ENCODE results near the gene TUSC2. TPM values are rescaled to one million over a fixed set of nuclear protein-coding genes. Genes with fewer than 3 reads are reported as not detected.

Gene TUSC2
- total RNA-seq, 2 donors from 2014 or later: 23.5 to 28.1 TPM

- no peak overlapping the region for H3K27ac Mint-ChIP-seq
- Histone ChIP-seq H3K9ac (ENCODE audit: extremely low read depth, low read length, poor library complexity, severe bottlenecking) (no peak overlapping the region), H3K4me3 (ENCODE audit: low read length) (no peak overlapping the region), H3K36me3 (ENCODE audit: control insufficient read depth, insufficient read depth, low read length) (no peaks in the 10 kb centered on the region), H3K4me1 (ENCODE audit: control insufficient read depth, insufficient read depth, low read length) (no peaks in the 10 kb centered on the region), H3K27me3 (ENCODE audit: control insufficient read depth, insufficient read depth, low read length, poor library complexity, severe bottlenecking) (peaks cover 39% of the 10 kb centered on the region), H3K9me3 (ENCODE audit: control insufficient read depth, low read length) (no peaks in the 10 kb centered on the region), H3K27ac (ENCODE audit: low read depth, low read length) (no peak overlapping the region)
- peaks cover 7% of the 10 kb centered on the region for H3K9me3 Mint-ChIP-seq
- H3K4me1 Mint-ChIP-seq: peaks cover 13% of the 10 kb centered on the region
- TF ChIP-seq CTCF (conservative IDR thresholded peaks at IDR 0.05): no peak
- no peak for DNase-seq
- peaks cover 71% of the 10 kb centered on the region for H3K27me3 Mint-ChIP-seq (ENCODE audit: insufficient read depth)
- no peak overlapping the region for H3K4me3 Mint-ChIP-seq
- WGBS, 2 experiments (ENCODE audit: insufficient coverage in 1 of 2, insufficient read length in 1 of 2): 93 to 96% methylated on average over 16 to 17 of the region's 17 CpGs
- no peaks in the 10 kb centered on the region for H3K36me3 Mint-ChIP-seq (ENCODE audit: low read depth)
Observed at GRCh38 chr3:50276762-50277101, 51.3 kb downstream of the TUSC2 start.

GRCh38 chr3:50275996-50276761 lies 51.8 kb downstream of the TUSC2 start:
- Mint-ChIP-seq H3K4me1 (peaks cover 13% of the 10 kb centered on the region), H3K27me3 (ENCODE audit: insufficient read depth) (peaks cover 71% of the 10 kb centered on the region), H3K9me3 (peaks cover 7% of the 10 kb centered on the region), H3K36me3 (ENCODE audit: low read depth) (no peaks in the 10 kb centered on the region), H3K27ac (no peak overlapping the region), H3K4me3 (peak overlapping the region; percentile 44)
- Histone ChIP-seq H3K4me3 (ENCODE audit: low read length) (no peak overlapping the region), H3K9me3 (ENCODE audit: control insufficient read depth, low read length) (no peaks in the 10 kb centered on the region), H3K9ac (ENCODE audit: extremely low read depth, low read length, poor library complexity, severe bottlenecking) (no peak overlapping the region), H3K27ac (ENCODE audit: low read depth, low read length) (no peak overlapping the region), H3K36me3 (ENCODE audit: control insufficient read depth, insufficient read depth, low read length) (no peaks in the 10 kb centered on the region), H3K27me3 (ENCODE audit: control insufficient read depth, insufficient read depth, low read length, poor library complexity, severe bottlenecking) (peaks cover 39% of the 10 kb centered on the region), H3K4me1 (ENCODE audit: control insufficient read depth, insufficient read depth, low read length) (no peaks in the 10 kb centered on the region)
- DNase-seq: peak; percentile 79
- TF ChIP-seq CTCF (conservative IDR thresholded peaks at IDR 0.05): no peak
- 83 to 89% methylated on average over 70 to 79 of the region's 79 CpGs for WGBS, 2 experiments (ENCODE audit: insufficient coverage in 1 of 2, insufficient read length in 1 of 2)

- H3K4me3 Mint-ChIP-seq: peak overlapping the region; percentile 44
- peaks cover 7% of the 10 kb centered on the region for H3K9me3 Mint-ChIP-seq
- Histone ChIP-seq H3K4me3 (ENCODE audit: low read length) (peak overlapping the region; percentile 53), H3K27me3 (ENCODE audit: control insufficient read depth, insufficient read depth, low read length, poor library complexity, severe bottlenecking) (peaks cover 39% of the 10 kb centered on the region), H3K4me1 (ENCODE audit: control insufficient read depth, insufficient read depth, low read length) (no peaks in the 10 kb centered on the region), H3K36me3 (ENCODE audit: control insufficient read depth, insufficient read depth, low read length) (no peaks in the 10 kb centered on the region), H3K9me3 (ENCODE audit: control insufficient read depth, low read length) (no peaks in the 10 kb centered on the region), H3K27ac (ENCODE audit: low read depth, low read length) (no peak overlapping the region), H3K9ac (ENCODE audit: extremely low read depth, low read length, poor library complexity, severe bottlenecking) (no peak overlapping the region)
- TF ChIP-seq CTCF (conservative IDR thresholded peaks at IDR 0.05): no peak
- H3K27me3 Mint-ChIP-seq (ENCODE audit: insufficient read depth): peaks cover 71% of the 10 kb centered on the region
- H3K36me3 Mint-ChIP-seq (ENCODE audit: low read depth): no peaks in the 10 kb centered on the region
- no peak overlapping the region for H3K27ac Mint-ChIP-seq
- peak; percentile 79 for DNase-seq
- H3K4me1 Mint-ChIP-seq: peaks cover 13% of the 10 kb centered on the region
- WGBS, 2 experiments (ENCODE audit: insufficient coverage in 1 of 2, insufficient read length in 1 of 2): 17 to 29% methylated on average over 36 to 65 of the region's 65 CpGs
Observed at GRCh38 chr3:50275141-50275995, 52.7 kb downstream of the TUSC2 start.

Other genes starting within 250 kb of the TUSC2 start
- gene RBM5, start 239.3 kb downstream of the TUSC2 start, total RNA-seq: 100 to 1,000 TPM; 153 to 166 TPM
- gene SEMA3F, start 172.9 kb downstream of the TUSC2 start, total RNA-seq: 10 to 100 TPM; 44.8 to 63.2 TPM
- 1 to 10 TPM in 1 of 2 donors, under 1 TPM in 1; 0.42 to 1.2 TPM for gene GNAT1, start 136.6 kb downstream of the TUSC2 start, total RNA-seq
- gene SLC38A3, start 123.0 kb downstream of the TUSC2 start, total RNA-seq: 1 to 10 TPM; 1.5 to 1.9 TPM
- 100 to 1,000 TPM; 243 to 278 TPM for gene GNAI2, start 92.0 kb downstream of the TUSC2 start, total RNA-seq
- 10 to 100 TPM in 1 of 2 donors, 1 to 10 TPM in 1; 6.5 to 10.3 TPM for gene SEMA3B, start 59.1 kb downstream of the TUSC2 start, total RNA-seq
- not detected for gene LSMEM2, start 49.1 kb downstream of the TUSC2 start, total RNA-seq
- 10 to 100 TPM; 56.6 to 70.9 TPM for gene IFRD2, start 35.8 kb downstream of the TUSC2 start, total RNA-seq
- gene HYAL3, start 28.8 kb downstream of the TUSC2 start, total RNA-seq: 1 to 10 TPM; 2.6 to 3.3 TPM
- gene NAA80, start 28.8 kb downstream of the TUSC2 start, total RNA-seq: 10 to 100 TPM in 1 of 2 donors, 1 to 10 TPM in 1; 9.7 to 12.8 TPM
- gene HYAL1, start 24.6 kb downstream of the TUSC2 start, total RNA-seq: 1 to 10 TPM in 1 of 2 donors, under 1 TPM in 1; 0.92 to 1.8 TPM
- 10 to 100 TPM; 55.3 to 61.1 TPM for gene HYAL2, start 5.5 kb downstream of the TUSC2 start, total RNA-seq
- 10 to 100 TPM in 1 of 2 donors, 1 to 10 TPM in 1; 9.4 to 17.2 TPM for gene RASSF1, start 12.6 kb upstream of the TUSC2 start, total RNA-seq
- 1 to 10 TPM in 1 of 2 donors, under 1 TPM in 1; 0.22 to 1.4 TPM for gene ZMYND10, start 17.5 kb upstream of the TUSC2 start, total RNA-seq
- 10 to 100 TPM; 21.8 TPM for gene NPRL2, start 22.6 kb upstream of the TUSC2 start, total RNA-seq
- 10 to 100 TPM in 1 of 2 donors, 1 to 10 TPM in 1; 8.5 to 14.6 TPM for gene CYB561D2, start 22.6 kb upstream of the TUSC2 start, total RNA-seq
- 10 to 100 TPM; 30.1 to 32.2 TPM for gene TMEM115, start 31.3 kb upstream of the TUSC2 start, total RNA-seq
- gene CACNA2D2, start 175.4 kb upstream of the TUSC2 start, total RNA-seq: 10 to 100 TPM; 17.6 to 20.7 TPM
- gene C3orf18, start 239.5 kb upstream of the TUSC2 start, total RNA-seq: 10 to 100 TPM; 14.4 to 16.9 TPM
- 10 to 100 TPM; 24.1 to 25.8 TPM for gene HEMK1, start 241.3 kb upstream of the TUSC2 start, total RNA-seq

Measured in endodermal cell (in vitro differentiated cells).